ENCODE measurements around the gene ARL8B. TPM values are rescaled to one million over a fixed set of nuclear protein-coding genes. Genes with fewer than 3 reads are reported as not detected.

The ARL8B gene
- total and polyA plus RNA-seq, 2 of the 8 experiments (the other 6 are each of a cell fraction or from before 2014, with no cell fraction given), result 14.5 to 27.8 TPM

GRCh38 chr3:5168110-5168509 lies 46.0 kb downstream of the ARL8B start:
- H3K79me2 ChIP-seq (ENCODE audit: control insufficient read depth in 1 of 2, insufficient read depth in 2 of 2, low read length in 2 of 2), result peaks cover under 1 to 56% of the 10 kb centered on the region in 2 experiments; a peak in 3 of 4 replicates
- POLR2A ChIA-PET (ENCODE audit: partially characterized antibody), result no interaction called here

More at GRCh38 chr3:5168110-5168509, 46.0 kb downstream of the ARL8B start:
- Histone ChIP-seq H3K9ac (replicated peaks in 1 of 4; ENCODE audit: extremely low read depth in 1 of 4, low read depth in 3 of 4, low read length in 3 of 4) (no peak overlapping the region), H2BK120ac (replicated peaks; ENCODE audit: low read depth, low read length) (no peak overlapping the region), H4K91ac (replicated peaks; ENCODE audit: insufficient read length, low read length) (no peak overlapping the region), H3K27me3 (replicated peaks in 1 of 4; ENCODE audit: control insufficient read depth in 3 of 4, extremely low read depth in 1 of 4, insufficient read depth in 3 of 4, low read length in 3 of 4) (no peaks in the 10 kb centered on the region), H3K18ac (ENCODE audit: extremely low read depth, low read length) (no peak overlapping the region), H4K5ac (ENCODE audit: insufficient read length, low read depth, low read length) (no peak overlapping the region), H2AK5ac (ENCODE audit: low read depth, low read length) (no peak overlapping the region), H2BK15ac (ENCODE audit: low read length) (no peak overlapping the region), H2BK12ac (ENCODE audit: low read depth, low read length) (no peak overlapping the region), H3K9me3 (ENCODE audit: insufficient read depth in 2 of 2, low read depth in 1 of 2, low read length in 1 of 2) (no peaks in the 10 kb centered on the region), H3K56ac (replicated peaks; ENCODE audit: insufficient read length, low read depth, low read length) (no peak overlapping the region), H3K27ac (ENCODE audit: low read depth, low read length) (no peak overlapping the region), H3K79me1 (ENCODE audit: low read depth, low read length) (no peaks in the 10 kb centered on the region; the same call in 1 of the 2 replicates), H2BK5ac (ENCODE audit: low read depth, low read length) (no peak overlapping the region), H2AFZ (ENCODE audit: low read length) (no peak overlapping the region), H4K20me1 (replicated peaks in 1 of 2; ENCODE audit: control insufficient read depth in 1 of 2, insufficient read depth in 2 of 2, low read length in 2 of 2) (peaks cover 0 to 3% of the 10 kb centered on the region in 2 experiments), H3K4me3 (ENCODE audit: extremely low read depth in 1 of 4, insufficient read depth in 2 of 4, low read depth in 3 of 4, low read length in 4 of 4) (no peak overlapping the region), H3K36me3 (ENCODE audit: control insufficient read depth in 2 of 4, insufficient read depth in 4 of 4, low read length in 3 of 4) (peaks cover 0 to 6% (median 2%) of the 10 kb centered on the region in 4 experiments; a peak in 2 of 8 replicates), H3K4me1 (replicated peaks in 1 of 4; ENCODE audit: control insufficient read depth in 3 of 4, insufficient read depth in 4 of 4, low read length in 3 of 4) (no peaks in the 10 kb centered on the region; a peak in 1 of 7 replicates), H3K14ac (ENCODE audit: insufficient read length) (no peak overlapping the region), H3K23ac (ENCODE audit: insufficient read length) (no peak overlapping the region), H3K4me2 (ENCODE audit: insufficient read depth in 1 of 2, low read depth in 2 of 2, low read length in 2 of 2) (no peak overlapping the region), H2BK20ac (ENCODE audit: low read length) (no peak overlapping the region), H4K8ac (ENCODE audit: extremely low read depth, insufficient read depth, low read length) (no peak overlapping the region), H3K4ac (replicated peaks; ENCODE audit: insufficient read length, low read depth, low read length) (no peak overlapping the region), H3K23me2 (ENCODE audit: low read depth, low read length) (no peaks in the 10 kb centered on the region)
- CTCF ChIA-PET (ENCODE audit: partially characterized antibody), result interaction anchor here (0.9 to 1.7 kb wide), 5 partner anchors 12 to 47 kb away, joined by 3 to 4 read pairs (median 3); no protein-coding TSS in a partner anchor
- FAIRE-seq (no peak), DNase-seq (ENCODE audit: low read depth in 1 of 2, low spot score in 2 of 2) (no peak)
- TF ChIP-seq EP300 (IDR thresholded peaks at IDR 0.05; ENCODE audit: borderline replicate concordance in 1 of 2, low read depth in 2 of 2, low read length in 2 of 2), result no peak
- TF ChIP-seq BRCA1 (IDR thresholded peaks at IDR 0.05; ENCODE audit: low read depth, low read length), result no peak
- TF ChIP-seq RBBP5 (IDR thresholded peaks at IDR 0.05; ENCODE audit: borderline replicate concordance, low read depth, low read length), result no peak
- TF ChIP-seq EZH2 (IDR thresholded peaks at IDR 0.05; ENCODE audit: low read depth, low read length, severe bottlenecking), result no peak
- WGBS, 2 experiments (ENCODE audit: extremely low coverage in 1 of 2, insufficient coverage in 1 of 2, insufficient read length in 1 of 2, insufficient replicate concordance in 2 of 2, low coverage in 1 of 2, low lambda C conversion rate in 2 of 2, missing lambda C conversion rate in 1 of 2), result 91% methylated on average over 4 of the region's 4 CpGs; no CpG with 5 or more reads in 1 of the 2 experiments

All from H1 (cell line).